CD4-positive, alpha-beta T cell (primary cell): ENCODE data around the gene CACNG6. TPM values are rescaled to one million over a fixed set of nuclear protein-coding genes. Genes with fewer than 3 reads are reported as not detected.

Source experiments
- ATAC-seq: fragments of 200-7000 bp; cut with Tn5 transposase; one replicate; pipeline ENCODE4 v1.10.0; 2022; ENCODE audit warnings: mild to moderate bottlenecking; ENCODE audit not compliant: poor library complexity
- CTCF ChIA-PET: fragments of 350-600 bp; sonication (Branson Sonifier 250); formaldehyde crosslinking; loops from one replicate; lab custom pipeline; 2021; ENCODE audit warnings: antibody characterized with exemption, inconsistent platforms; lab: Charles Lee
- POLR2A ChIA-PET: fragments of 350-600 bp; sonication (Branson Sonifier 250); formaldehyde crosslinking; loops from one replicate; lab custom pipeline; 2021; ENCODE audit warnings: antibody characterized with exemption, inconsistent platforms; lab: Charles Lee
- DNase-seq, 14 experiments: peaks; one replicate each; pipeline ENCODE4 v3.0.0-alpha.2; 2013 to 2020; ENCODE audit warnings: mixed read lengths in 2 of 14
- H3K27ac ChIP-seq, 2 donors: one replicate each; pipeline versions ENCODE4 v1.5.1 to v1.7.0; 2013; ENCODE audit warnings: low read length in 2 of 2, low read depth in 1 of 2, mild to moderate bottlenecking in 1 of 2
- H3K27me3 ChIP-seq, 2 experiments: 1 replicate in 1 of 2; 2 replicates in 1 of 2; pipeline versions ENCODE4 v1.6.1 to v1.7.0; 2013; ENCODE audit warnings: low read length in 2 of 2, control low read depth in 1 of 2, mild to moderate bottlenecking in 1 of 2, moderate library complexity in 1 of 2; ENCODE audit not compliant: insufficient read depth in 2 of 2, control insufficient read depth in 1 of 2
- H3K36me3 ChIP-seq: one replicate; pipeline ENCODE4 v1.6.1; 2013; ENCODE audit warnings: low read length, control low read depth; ENCODE audit not compliant: insufficient read depth
- H3K4me1 ChIP-seq: one replicate; pipeline ENCODE4 v1.6.1; 2013; ENCODE audit warnings: low read length, control low read depth; ENCODE audit not compliant: insufficient read depth
- H3K4me3 ChIP-seq: one replicate; pipeline ENCODE4 v1.5.1; 2013; ENCODE audit warnings: mild to moderate bottlenecking, low read length, moderate library complexity
- H3K9me3 ChIP-seq, 2 experiments: 1 replicate in 1 of 2; 2 replicates in 1 of 2; pipeline versions ENCODE4 v1.6.1 to v1.7.0; 2013; ENCODE audit warnings: low read length in 2 of 2, mild to moderate bottlenecking in 2 of 2, control low read depth in 1 of 2, moderate library complexity in 1 of 2; ENCODE audit not compliant: control insufficient read depth in 1 of 2, insufficient read depth in 1 of 2
- H3K27ac Mint-ChIP-seq: one replicate; pipeline ENCODE4 v1.8.0; 2020; ENCODE audit warnings: mixed read lengths
- H3K27me3 Mint-ChIP-seq: one replicate; pipeline ENCODE4 v1.8.0; 2021; ENCODE audit warnings: mixed read lengths
- H3K36me3 Mint-ChIP-seq: one replicate; pipeline ENCODE4 v1.8.0; 2021; ENCODE audit warnings: low read depth, mixed read lengths
- H3K4me1 Mint-ChIP-seq: one replicate; pipeline ENCODE4 v1.8.0; 2021; ENCODE audit warnings: low read depth, mixed read lengths
- H3K4me3 Mint-ChIP-seq: one replicate; pipeline ENCODE4 v1.8.0; 2020; ENCODE audit warnings: mild to moderate bottlenecking, mixed read lengths
- H3K9me3 Mint-ChIP-seq: one replicate; pipeline ENCODE4 v1.8.0; 2020; ENCODE audit warnings: mixed read lengths
- intact Hi-C, 2 experiments: fragments of 100-400 bp; cut with DNase I in 1 of 2; cut with micrococcal nuclease in 1 of 2; formaldehyde crosslinking; loops; one replicate each; pipeline versions ENCODE4 v1.15.1 to v1.9.0; 2023 to 2025; cut with DNase I, micrococcal nuclease
- total RNA-seq, 174 experiments: library from RNA in 2 of 174; stranded (reverse) in 2 of 174; gene quantifications; one replicate each; pipeline ENCODE4 v1.2.3 and lab custom pipeline; 2021 to 2026
- TF ChIP-seq, protein P1 (sequence below): fragments of 200-600 bp; IDR thresholded peaks from one replicate; pipeline ENCODE4 v1.8.0; 2022; ENCODE audit warnings: antibody characterized with exemption, mild to moderate bottlenecking

Gene CACNG6
- total RNA-seq, 2 experiments from 2014 or later: not detected

DNA sequence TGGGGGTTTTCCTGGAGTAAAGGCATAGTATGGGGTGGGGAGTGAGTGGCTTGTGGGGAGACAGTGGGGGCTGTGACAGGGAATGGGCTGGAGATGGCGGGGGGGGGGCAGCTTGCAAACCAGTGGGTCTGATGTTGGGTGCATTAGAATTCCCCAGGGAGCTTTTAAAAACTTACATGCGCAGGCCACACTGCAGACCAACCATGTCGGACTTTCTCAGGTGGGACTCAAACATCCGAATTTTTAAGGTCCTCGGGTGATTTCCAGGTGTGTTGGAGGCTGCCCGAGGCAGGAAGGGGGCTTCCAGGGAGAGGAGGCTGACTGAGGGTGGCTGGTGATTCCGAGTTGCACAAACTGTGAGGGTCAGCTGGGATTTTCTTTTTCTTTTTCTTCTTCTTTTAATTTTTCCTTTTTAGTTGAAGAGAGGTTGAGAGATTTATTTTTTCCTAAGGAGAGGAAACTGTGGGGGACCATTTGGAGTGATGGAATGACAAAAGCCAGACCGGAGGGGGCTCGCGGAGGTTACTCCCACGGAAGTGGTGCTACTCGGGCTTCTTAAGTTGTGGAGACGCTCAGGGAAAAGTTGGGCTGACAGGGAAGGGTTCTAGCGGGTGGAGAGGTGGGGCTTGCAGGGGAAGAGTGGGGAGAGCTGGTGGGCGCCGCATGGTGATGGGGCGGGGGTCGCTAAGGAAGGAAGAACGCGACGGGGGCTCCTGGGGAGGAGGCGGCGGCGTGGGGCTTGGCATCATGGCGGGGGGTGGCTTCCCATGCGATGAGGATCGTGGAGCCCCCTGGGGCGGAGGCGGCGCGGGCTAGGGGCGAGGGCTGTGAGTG is 29.7 kb upstream of the CACNG6 start:
- Mint-ChIP-seq H3K4me3 (no peak overlapping the region), H3K9me3 (no peaks in the 10 kb centered on the region), H3K27me3 (peaks cover 85% of the 10 kb centered on the region), H3K4me1 (peaks cover 6% of the 10 kb centered on the region), H3K36me3 (no peaks in the 10 kb centered on the region), H3K27ac (no peak overlapping the region)
- peaks cover 0 to 15% of the 10 kb centered on the region in 2 experiments for H3K9me3 ChIP-seq
- no peak overlapping the region for H3K27ac ChIP-seq
- no peaks in the 10 kb centered on the region for H3K36me3 ChIP-seq
- DNase-seq: no peak
- intact Hi-C loops: no loop called here
- H3K27me3 ChIP-seq: peaks cover 59 to 75% of the 10 kb centered on the region in 2 experiments
- ATAC-seq: no peak
- TF ChIP-seq, protein P1, sequence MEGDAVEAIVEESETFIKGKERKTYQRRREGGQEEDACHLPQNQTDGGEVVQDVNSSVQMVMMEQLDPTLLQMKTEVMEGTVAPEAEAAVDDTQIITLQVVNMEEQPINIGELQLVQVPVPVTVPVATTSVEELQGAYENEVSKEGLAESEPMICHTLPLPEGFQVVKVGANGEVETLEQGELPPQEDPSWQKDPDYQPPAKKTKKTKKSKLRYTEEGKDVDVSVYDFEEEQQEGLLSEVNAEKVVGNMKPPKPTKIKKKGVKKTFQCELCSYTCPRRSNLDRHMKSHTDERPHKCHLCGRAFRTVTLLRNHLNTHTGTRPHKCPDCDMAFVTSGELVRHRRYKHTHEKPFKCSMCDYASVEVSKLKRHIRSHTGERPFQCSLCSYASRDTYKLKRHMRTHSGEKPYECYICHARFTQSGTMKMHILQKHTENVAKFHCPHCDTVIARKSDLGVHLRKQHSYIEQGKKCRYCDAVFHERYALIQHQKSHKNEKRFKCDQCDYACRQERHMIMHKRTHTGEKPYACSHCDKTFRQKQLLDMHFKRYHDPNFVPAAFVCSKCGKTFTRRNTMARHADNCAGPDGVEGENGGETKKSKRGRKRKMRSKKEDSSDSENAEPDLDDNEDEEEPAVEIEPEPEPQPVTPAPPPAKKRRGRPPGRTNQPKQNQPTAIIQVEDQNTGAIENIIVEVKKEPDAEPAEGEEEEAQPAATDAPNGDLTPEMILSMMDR: no peak
- POLR2A ChIA-PET: no interaction called here
- no peaks in the 10 kb centered on the region for H3K4me1 ChIP-seq
- CTCF ChIA-PET: no interaction called here
- no peak overlapping the region for H3K4me3 ChIP-seq

DNA sequence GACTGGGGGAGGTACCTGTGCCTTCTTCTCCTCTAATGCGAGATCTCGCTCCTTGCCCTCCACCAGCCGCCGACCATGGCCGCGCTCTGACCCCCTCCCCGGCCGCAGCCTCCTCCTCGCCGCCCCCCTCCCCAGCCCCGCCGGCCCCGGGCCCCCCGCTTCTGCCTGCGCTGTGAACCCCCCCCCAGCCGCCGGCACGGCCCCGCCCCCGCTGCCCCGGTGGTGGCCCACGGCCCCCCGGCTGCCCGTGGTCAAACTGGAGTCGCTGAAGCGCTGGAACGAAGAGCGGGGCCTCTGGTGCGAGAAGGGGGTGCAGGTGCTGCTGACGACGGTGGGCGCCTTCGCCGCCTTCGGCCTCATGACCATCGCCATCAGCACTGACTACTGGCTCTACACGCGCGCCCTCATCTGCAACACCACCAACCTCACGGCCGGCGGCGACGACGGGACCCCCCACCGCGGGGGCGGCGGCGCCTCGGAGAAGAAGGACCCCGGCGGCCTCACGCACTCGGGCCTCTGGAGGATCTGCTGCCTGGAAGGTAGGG is 28.5 kb upstream of the CACNG6 start, which contains the start of gene CACNG8:
CACNG8 (plus strand) TSS at position 51 of the 545 bp plus-strand sequence.
- H3K27ac ChIP-seq: no peak within 1 kb of the TSS
- ATAC-seq (no peak), DNase-seq (no peak)
- TF ChIP-seq, protein P1: no peak
- H3K9me3 ChIP-seq: peaks cover 0 to 15% of the 10 kb centered on the region in 2 experiments
- ChIA-PET CTCF (no interaction called here), POLR2A (no interaction called here)
- Mint-ChIP-seq H3K27ac (no peak within 1 kb of the TSS), H3K9me3 (no peaks in the 10 kb centered on the region), H3K4me3 (no peak within 1 kb of the TSS), H3K4me1 (peaks cover 6% of the 10 kb centered on the region), H3K36me3 (no peaks in the 10 kb centered on the region), H3K27me3 (peaks cover 86% of the 10 kb centered on the region)
- H3K4me1 ChIP-seq: no peaks in the 10 kb centered on the region
- no peak within 1 kb of the TSS for H3K4me3 ChIP-seq
- no peaks in the 10 kb centered on the region for H3K36me3 ChIP-seq
- peaks cover 49 to 66% of the 10 kb centered on the region in 2 experiments for H3K27me3 ChIP-seq
- intact Hi-C loops: no loop called here

DNA sequence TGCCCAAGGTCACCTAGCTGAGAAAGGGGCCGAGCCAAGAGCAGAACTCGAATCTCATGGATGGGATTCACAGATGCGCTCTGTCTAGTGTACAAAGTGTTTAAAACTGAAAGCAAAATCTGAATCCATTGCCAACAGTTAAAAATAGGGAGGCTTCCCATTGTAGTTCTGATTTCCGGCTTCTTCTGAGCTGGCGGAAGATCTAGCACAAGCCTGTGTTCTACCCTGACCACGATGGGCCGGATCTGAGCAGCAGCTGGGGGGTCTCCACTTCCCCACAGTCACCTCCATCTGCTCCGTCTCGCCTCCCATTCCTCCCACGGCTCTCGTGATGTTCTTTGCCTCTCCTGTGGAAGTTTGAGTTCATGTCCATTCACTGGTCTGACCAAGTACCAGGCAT is 26.3 kb upstream of the CACNG6 start:
- CTCF ChIA-PET: no interaction called here
- Histone ChIP-seq H3K4me1 (no peaks in the 10 kb centered on the region), H3K27me3 (peaks cover 36 to 56% of the 10 kb centered on the region in 2 experiments), H3K4me3 (no peak overlapping the region), H3K36me3 (no peaks in the 10 kb centered on the region), H3K27ac (no peak overlapping the region), H3K9me3 (peaks cover 0 to 5% of the 10 kb centered on the region in 2 experiments)
- Mint-ChIP-seq H3K27ac (no peak overlapping the region), H3K27me3 (peaks cover 69% of the 10 kb centered on the region), H3K36me3 (no peaks in the 10 kb centered on the region), H3K4me3 (no peak overlapping the region), H3K9me3 (no peaks in the 10 kb centered on the region), H3K4me1 (peaks cover 6% of the 10 kb centered on the region)
- DNase-seq (no peak), ATAC-seq (no peak)
- intact Hi-C loops: no loop called here
- POLR2A ChIA-PET: no interaction called here
- TF ChIP-seq, protein P1: no peak
